GM19324 (cell line): Measurements from ENCODE around the gene KRTAP5-1.

ENCODE experiments used
- ATAC-seq: cut with Tn5 transposase; IDR thresholded peaks from one replicate; pipeline ENCODE4 v1.9.1; 2021; ENCODE audit warnings: mild to moderate bottlenecking, moderate library complexity; ENCODE audit not compliant: unreplicated experiment, low FRiP score

The KRTAP5-1 gene

GRCh38 chr11:1573077-1573902 lies 11.8 kb downstream of the KRTAP5-1 start:
- ATAC-seq = no peak

- ATAC-seq = peak; percentile 44
Measured at GRCh38 chr11:1572197-1573076, 12.6 kb downstream of the KRTAP5-1 start, which contains the start of gene DUSP8. TSS of gene DUSP8 (minus strand) at chr11:1572271. CDS start at chr11:1565826, 6,445 bp downstream.

GRCh38 chr11:1571760-1572196 lies 13.3 kb downstream of the KRTAP5-1 start:
- no peak for ATAC-seq

GRCh38 chr11:1570896-1571759 lies 14.0 kb downstream of the KRTAP5-1 start:
- ATAC-seq = no peak

- ATAC-seq = no peak
Measured at GRCh38 chr11:1570531-1570895, 14.6 kb downstream of the KRTAP5-1 start.

- no peak for ATAC-seq
Measured at GRCh38 chr11:1570001-1570453, 15.1 kb downstream of the KRTAP5-1 start.

GRCh38 chr11:1569251-1569780 lies 15.8 kb downstream of the KRTAP5-1 start:
- no peak for ATAC-seq

GRCh38 chr11:1568441-1568911 lies 16.6 kb downstream of the KRTAP5-1 start:
- no peak for ATAC-seq

- ATAC-seq = no peak
Measured at GRCh38 chr11:1567721-1568100, 17.4 kb downstream of the KRTAP5-1 start.

- ATAC-seq = no peak
Measured at GRCh38 chr11:1567052-1567720, 17.9 kb downstream of the KRTAP5-1 start.

GRCh38 chr11:1566381-1567051 lies 18.6 kb downstream of the KRTAP5-1 start:
- ATAC-seq = no peak

GRCh38 chr11:1565904-1566247 lies 19.2 kb downstream of the KRTAP5-1 start:
- ATAC-seq = no peak

- ATAC-seq = no peak
Measured at GRCh38 chr11:1565173-1565903, 19.7 kb downstream of the KRTAP5-1 start.

- no peak for ATAC-seq
Measured at GRCh38 chr11:1564535-1565172, 20.4 kb downstream of the KRTAP5-1 start.

GRCh38 chr11:1563697-1564534 lies 21.2 kb downstream of the KRTAP5-1 start:
- ATAC-seq = no peak

- ATAC-seq = no peak
Measured at GRCh38 chr11:1563149-1563638, 21.9 kb downstream of the KRTAP5-1 start.
